MV-4-11 (cell line): ENCODE measurements around the gene HBS1L.
"Not testable (repeated sequence)": the region's sequence is repeated elsewhere in the genome, so short reads cannot be mapped to it uniquely, and the experiment has no call there.

ENCODE experiments used
- DNase-seq: peaks from one replicate; lab custom pipeline; 2025; lab: John Stamatoyannopoulos, UW

The HBS1L gene

DNA sequence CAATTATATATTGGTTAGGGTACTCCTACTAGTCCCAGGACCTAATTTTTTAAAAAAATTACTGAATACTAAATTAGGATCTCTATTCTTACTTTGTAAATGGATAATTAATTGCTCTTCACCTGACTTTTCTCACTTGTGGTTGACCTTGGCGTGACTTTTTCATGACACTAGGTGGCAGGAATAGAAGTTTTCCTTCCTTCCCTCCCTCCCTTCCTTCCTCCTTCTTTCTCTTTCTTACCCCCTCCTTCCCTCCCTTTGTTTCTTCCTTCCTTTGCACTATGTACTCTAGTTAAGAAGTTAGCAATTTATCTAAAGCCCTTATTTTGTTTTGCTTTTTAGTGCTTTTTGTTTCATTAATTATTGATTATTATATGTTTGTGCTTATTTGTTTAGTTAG lies 20.4 kb upstream of the HBS1L start:
- DNase-seq: no peak

DNA sequence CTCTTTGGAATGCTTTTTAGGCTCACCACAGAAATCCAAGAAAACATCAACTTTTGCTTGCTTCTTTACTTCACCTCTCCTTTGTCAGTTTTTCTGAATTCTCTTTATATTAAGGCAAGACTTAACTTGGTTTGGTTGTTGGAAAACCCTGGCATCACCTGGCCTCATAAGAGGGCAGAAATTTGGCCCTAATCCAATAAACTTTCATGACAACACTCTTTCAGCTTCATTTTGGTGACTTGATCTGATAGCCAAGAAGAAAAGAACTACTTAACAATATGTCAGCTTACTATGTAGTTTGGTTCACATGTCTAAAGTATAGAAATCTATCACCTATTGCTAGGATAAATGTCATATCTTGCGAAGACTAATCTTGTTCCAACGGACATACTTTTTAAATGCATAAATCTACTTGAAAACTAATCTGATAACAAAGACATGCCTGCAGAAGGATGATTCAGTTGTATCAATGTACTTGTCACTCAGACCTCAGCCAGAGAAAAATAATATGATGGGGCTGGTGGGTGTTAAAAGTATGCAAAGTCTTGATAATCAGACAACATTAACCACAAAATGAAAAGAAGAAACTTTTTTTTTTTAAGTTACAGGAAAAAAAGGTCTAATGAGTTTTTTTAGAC lies 19.3 kb upstream of the HBS1L start:
- DNase-seq: no peak

DNA sequence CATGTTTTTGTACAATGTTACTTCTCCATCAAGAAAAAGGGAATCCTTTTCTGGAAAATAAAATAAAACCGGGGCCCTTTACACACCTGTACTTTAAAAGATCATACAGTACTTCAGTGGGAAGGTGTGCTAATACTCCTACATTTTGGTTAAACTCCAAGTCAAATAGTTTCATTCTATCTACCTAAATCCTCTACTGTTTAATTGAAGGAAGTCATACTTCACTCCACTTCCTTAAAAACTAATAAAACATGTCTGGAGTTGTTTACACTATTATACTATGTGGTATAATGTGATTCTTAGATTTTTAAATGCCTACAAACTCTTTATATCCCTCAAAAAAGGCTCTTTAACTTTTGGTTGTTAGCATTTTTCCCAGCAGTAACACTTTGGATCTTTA lies 18.6 kb upstream of the HBS1L start:
- no peak for DNase-seq

DNA sequence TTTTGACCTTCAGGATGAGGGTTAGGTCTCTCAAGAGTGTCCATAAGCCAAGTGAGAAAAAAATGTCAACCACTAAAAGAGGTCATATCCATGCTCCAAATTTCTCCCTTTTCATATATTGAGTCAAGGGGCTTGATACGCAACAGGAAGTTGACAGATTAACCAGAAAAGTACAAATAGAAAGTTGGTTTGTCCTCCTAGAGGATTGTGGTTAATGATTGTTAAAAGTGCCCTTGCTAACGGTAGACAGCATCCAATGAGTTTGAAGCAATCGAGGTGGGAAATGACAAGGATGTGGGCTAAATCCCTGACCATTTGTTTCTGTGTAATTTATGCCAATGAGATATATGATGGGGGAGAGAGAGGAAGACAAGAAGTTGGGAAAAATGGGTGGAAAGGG lies 18.1 kb upstream of the HBS1L start:
- DNase-seq: no peak

DNA sequence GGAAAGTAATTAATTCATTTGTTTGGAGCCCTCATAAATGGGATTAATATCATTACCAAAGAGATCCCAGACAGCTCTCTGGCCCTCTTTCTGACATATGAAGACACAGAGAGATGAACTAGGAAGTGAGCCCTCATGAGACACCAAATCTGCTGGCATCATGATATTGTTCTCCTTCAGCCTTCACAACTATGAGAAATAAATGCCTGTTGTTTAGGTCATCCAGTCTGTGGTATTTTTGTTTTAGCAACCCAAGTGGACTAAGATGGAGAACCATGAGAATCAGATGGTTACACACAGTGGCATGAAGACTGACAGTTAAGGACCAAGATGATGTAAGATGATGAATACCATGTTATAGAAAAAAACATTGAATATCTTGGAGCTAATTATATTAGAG lies 16.9 kb upstream of the HBS1L start:
- no peak for DNase-seq

DNA sequence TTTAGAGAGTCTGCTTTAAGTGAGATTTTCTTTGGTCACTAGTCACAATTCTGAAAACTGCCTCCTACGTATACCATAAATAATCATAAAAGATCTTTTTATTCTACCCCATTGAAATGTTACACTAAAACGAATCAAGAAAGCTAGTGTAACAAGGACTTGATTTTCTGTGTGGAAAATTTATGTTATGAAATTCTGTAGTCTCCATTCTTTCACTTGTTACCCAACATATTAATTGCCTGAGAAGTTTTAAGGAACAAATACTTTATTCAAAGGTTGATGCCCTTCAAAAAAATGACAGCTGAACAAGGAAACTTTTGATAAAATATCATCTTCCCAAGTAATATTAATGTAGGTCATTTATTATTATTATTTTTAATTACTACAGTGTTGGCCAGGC lies 13.3 kb upstream of the HBS1L start:
- DNase-seq: no peak

DNA sequence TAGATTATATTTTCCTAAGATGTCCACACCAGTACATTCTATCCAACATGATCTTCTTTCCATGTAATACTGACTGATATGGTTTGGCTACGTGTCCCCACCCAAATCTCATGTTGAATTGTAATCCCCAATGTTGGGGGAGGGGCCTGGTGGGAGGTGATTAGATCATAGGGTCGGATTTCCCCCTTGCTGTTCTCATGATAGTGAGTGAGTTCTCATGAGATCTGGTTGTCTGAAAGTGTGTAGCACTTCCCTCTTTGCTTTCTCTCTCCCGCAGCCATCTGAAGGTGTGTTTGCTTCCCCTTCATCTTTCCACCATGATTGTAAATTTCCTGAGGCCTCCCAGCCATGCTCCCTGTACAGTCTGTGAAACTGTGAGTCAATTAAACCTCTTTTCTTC lies 12.2 kb upstream of the HBS1L start:
- DNase-seq: no peak

DNA sequence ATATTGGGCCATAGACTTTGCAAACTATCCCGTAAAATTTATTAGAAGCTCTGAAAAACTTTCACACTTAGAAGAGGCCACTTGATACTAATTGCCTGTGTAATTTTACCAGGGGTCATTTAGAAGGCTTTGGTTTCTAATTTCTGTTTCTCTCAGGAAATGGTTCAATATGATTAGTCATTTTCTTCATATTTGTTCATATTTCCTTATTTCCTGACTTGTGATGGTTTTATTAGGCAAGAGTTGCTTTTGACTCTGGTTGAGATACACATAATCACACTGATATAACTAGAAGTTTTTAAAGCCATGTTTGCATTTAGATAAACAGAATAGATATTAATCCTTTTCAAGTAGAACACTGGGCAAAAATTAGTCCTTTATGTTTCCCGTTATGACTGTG lies 11.8 kb upstream of the HBS1L start:
- DNase-seq: peak; percentile 46

DNA sequence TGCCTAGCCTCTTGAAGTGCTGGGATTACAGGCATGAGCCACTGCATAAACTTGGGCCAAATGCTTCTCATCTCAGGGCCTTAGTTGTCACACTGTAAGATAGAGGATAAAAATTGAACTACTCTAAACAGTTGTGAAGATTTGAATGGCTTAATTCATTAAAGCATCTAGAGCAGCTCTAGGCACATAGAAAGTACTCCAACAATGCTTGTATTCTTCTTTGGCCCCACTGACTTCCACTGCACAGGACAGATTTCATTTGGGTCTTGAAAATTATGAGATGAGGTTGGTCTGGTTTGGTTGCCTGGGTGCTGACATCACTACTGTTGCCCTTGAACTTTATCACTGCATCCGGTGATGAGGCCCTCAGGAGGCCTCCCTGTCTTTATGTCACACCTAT lies 10.0 kb upstream of the HBS1L start:
- no peak for DNase-seq

DNA sequence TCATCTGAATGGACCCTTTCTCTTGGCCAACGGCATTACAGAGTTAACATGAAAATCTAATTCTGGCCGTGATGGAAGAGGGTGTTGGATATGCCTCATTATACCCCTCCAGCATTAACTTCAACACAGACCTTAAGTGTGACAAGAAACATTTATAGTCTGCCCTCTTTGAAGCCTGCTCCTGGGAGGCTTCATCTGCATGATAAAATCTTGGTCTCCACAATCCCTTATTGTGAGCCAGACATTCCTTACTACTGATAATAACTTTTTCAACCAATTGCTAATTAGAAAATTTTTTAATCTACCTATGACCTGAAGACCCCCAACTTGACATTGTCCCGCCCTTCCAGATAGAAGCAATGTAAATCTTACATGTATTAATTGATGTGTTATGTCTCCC lies 9.3 kb upstream of the HBS1L start:
- DNase-seq: no peak

DNA sequence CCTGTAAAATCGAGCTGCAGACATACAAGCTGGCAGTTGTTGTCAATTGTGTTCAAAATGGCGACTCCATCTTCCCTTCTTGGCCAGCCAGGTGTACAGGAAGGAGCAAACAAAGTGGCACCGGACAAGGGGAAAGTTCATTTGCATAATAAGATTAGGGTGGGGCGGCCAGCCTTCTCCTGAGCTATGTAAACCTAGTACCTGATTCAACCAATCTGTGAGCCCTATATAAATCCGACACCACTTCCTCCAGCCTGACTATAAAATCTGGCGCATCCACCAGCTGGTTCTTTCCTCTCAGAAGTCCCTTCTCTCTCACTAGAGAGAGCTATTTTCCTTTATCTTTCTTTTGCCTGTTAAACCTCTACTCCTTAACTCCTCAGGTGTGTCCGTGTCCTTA lies 8.1 kb upstream of the HBS1L start:
- no peak for DNase-seq

DNA sequence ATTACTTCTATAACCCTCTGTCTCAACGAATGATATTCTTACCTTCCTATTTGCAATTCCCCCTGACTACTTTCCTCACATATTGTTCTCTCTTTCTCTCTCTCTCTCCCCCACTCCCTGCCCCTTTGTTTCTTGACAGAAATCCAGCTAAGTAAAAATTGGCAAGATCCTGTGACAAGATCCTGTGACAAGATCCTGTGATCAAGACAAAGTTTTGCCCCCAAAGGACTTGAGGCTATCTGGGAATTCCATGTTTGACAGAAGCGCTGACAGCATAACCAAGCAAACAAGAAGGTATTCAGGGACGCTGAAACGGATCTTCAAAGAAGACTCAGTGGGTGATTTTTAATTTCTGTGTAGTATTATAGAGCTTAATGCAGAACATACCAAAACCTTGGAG lies 5.5 kb upstream of the HBS1L start:
- DNase-seq: no peak

DNA sequence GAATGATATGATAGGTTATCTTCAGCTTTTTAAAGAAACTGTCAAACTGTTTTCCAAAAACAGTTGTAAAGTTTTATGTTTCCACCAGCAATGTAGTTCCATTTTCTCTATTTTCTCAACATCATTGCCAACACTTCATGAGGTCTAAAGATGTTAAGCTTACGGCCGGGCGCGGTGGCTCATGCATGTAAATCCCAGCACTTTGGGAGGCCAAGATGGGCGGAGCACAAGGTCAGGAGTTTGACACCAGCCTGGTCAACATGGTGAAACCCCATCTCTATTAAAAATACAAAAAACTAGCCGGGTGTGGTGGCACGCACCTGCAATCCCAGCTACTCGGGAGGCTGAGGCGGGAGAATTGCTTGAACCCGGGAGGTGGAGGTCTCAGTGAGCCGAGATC lies 3.7 kb upstream of the HBS1L start:
- DNase-seq: not testable (repeated sequence)

DNA sequence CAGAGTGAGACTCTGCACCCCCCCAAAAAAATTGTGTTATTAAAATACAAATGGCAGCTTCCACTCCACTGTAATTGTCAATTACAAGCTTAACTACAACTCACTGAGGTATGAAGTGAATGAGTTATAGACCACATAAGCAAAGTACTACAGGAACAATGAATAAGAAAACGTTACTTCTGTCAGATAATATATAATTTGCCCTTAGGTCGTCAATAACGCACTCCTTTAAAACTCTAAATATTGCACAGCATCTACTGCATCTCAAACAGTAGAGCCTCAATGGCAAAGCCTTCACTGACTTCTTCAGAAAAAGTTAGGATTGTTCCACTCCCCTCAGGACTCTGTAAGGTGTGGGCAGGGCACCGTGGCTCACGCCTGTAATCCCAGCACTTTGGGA lies 2.0 kb upstream of the HBS1L start:
- no peak for DNase-seq

DNA sequence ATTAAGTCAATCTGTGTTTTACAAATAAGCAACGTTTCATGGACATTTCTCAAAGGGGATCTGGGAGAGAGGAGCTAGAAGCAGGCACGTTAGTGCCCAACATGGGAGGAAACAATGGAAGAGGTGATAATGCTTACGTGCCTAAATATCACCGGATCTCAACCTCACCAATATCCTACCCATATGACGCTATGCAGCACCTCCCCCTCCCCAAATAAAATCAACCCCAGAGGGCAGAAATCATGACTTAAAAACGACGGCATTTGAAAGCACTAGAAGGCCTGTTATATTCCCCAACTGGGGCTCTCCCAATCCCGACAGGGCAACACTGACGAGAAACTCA lies 425 bp downstream of the HBS1L start:
- DNase-seq: no peak

DNA sequence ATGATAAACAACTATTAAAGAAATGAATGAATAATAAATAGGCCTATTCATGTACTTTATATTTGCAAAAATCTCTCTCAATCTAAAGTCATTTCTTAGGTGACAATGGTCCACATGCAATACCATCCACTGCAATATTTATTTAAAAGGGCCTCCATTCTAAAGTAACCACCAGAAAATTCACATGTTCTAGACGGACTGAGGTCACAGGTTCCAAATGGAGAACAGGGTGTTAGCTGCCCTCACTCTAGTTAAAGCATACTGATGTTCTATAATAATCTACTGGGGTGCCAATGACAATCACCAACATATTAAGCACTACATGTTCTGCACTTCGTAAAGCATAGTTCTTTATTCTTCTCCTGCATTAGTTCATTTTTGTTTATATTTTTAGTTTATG lies 1.2 kb downstream of the HBS1L start:
- no peak for DNase-seq

DNA sequence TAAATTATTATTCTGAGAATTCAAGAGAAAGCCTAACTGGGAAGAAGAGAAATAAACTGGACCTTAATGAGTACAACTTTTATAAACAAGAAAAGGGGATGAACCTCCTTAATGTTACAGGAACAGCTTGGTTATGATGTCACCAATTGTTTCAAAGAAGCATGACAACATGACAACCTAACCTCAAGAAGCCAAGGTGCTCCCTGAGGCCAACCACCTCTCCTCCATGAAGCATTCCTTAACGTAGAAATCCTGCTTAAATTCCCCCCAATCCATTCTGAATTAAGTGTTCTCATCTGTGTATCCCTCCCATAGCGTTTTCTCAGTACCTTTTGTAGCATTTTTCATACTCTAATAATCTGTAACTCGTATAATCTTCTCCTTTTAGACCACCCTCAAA lies 1.7 kb downstream of the HBS1L start:
- DNase-seq: no peak

DNA sequence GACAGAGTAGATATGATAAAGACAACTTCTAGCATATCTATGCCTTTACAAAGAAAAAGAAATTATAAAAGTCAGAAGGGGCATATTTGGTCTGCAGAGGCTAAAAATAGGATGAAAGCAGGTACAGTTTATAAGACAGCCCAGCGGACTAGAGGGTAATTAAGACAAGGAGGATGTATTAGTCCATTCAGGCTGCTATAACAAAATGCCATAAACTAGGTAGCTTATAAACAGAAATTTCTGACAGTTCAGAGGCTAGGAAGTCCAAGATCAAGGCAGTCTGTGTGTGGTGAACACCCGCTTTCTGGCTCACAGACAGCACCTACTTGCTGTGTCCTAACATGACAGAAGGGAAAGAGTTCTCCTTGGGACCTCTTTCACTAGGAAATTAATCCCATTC lies 5.7 kb downstream of the HBS1L start:
- DNase-seq: no peak

DNA sequence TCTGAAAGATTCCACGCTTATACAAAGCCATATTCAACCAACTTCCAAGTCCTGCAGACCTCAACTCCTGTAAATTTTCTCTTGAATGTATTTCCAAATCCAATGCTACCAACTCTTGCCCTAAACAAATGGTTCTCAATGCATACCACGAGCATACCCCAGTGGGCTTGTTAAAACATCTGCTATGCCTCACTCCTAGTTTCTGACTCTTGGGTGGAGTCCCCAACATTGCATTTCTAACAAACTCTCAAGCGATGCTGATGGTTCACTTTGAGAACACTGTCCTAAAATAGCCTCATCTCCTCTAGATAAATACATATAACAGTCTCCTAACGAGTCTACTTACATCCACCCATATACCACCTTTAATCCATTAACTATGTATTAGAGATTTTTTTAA lies 7.3 kb downstream of the HBS1L start:
- no peak for DNase-seq

DNA sequence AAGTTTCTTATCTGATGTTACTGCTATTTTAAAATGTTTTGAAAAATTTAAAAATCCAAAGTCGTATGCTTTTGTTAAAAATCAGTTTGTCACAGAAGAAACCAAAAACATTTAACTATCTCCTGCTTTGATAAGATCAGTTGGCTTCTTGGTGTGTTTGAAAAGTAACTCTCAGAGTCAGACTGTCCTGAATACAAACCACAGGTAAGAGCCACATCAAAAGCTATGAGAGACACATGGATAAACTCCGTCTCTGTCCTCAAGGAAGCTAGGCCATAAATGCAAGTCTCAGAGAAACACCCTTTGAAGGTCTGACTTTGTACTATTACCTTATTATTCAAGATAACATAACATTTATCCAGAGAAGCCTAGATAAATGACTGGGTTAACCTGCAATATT lies 7.7 kb downstream of the HBS1L start:
- no peak for DNase-seq

DNA sequence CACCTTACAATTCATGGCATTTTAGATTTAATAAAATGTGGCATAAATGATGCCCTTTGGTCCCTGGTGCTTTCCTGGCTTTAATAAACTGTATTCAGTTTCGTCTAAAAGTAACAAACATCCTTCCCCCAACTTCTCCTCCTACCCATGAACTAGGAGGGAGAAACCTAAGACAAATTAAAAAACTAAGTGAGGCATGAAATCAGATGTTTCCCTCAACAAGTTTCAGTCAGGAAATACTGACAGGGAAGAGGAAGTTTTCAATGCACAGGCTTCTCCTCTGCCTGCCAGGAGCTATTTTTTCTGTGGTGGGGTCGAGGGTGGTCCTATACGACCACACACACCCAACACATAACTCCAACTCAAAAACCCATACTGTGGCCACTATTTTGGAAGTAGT lies 10.0 kb downstream of the HBS1L start:
- DNase-seq: no peak

DNA sequence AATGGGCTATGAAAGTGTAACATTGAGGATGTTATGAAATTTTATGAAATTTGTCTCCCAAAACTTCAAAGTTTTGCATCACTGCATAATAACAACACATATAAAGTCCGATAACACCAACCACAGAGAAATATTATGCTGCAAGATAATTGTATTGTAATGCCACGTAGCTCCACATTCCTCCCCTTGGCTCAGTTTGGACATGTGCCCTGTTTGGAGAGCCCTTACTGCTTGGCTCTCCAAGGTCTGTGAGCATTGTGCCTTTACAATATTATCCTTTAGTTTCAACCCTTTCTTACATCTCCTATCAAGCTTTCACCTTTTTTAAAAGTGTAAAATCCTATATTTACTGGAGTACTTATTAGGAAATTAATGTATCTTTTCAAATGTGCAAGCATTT lies 10.8 kb downstream of the HBS1L start:
- no peak for DNase-seq

DNA sequence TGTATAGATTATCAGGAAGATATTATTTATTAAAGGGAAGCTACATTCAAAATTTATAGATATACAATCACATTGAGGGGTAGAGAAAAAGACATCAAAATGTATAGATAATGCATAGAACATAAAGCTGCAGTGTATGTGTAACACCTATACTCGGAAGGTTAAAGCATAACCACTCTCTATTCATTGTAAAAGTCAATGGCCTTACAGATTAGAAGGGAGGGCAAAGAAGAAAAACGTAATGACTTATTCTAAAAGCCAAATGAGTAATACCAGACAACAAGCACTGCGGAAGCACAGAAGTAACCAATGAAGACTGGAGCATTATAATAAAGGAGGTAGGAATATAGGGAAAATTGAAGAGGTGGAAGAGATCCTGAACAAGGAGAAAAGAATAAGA lies 11.3 kb downstream of the HBS1L start:
- DNase-seq: no peak

DNA sequence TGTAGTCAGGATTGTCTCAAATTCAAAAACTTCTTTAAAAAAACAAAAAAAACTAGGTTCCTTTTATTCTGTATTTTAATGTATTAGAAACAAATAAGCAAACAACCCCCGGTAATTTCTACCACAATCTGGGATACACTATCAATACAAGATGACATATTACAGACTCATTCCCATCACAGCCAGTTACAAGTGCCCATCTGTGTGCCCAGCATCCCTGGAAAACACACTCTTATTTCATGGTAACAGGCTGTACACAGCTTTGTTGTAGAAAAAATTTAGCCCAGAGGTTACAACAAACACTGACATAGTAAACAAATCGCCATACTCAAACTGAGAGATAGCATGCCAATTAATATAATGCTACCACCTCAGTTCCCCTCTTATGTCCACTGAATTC lies 16.3 kb downstream of the HBS1L start:
- no peak for DNase-seq

DNA sequence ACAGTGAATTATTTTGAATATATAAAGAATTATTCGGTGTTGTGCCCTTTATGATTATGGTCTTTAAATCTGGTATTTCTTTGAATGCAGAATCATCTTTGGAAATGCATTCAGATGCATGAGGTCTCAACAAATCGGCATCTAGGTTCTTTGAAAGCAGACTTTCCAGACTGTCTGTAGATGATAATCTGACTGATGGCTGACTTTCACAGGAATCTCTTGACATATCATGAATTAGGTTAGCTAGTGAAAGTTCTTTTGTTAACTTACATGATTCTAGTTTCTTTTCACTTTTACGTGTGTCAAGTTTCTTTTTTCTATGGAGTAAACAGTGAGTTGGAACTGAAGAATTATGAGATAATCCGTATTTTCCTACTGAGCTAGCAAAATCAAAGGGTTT lies 17.1 kb downstream of the HBS1L start:
- no peak for DNase-seq
